IMR-90 (cell line): ENCODE measurements around the gene GALNT12. TPM values are rescaled to one million over a fixed set of nuclear protein-coding genes. Genes with fewer than 3 reads are reported as not detected.

ENCODE experiments used
- ATAC-seq: fragments of 200-7000 bp; cut with Tn5 transposase; 2 replicates; pipeline ENCODE4 v1.9.1; 2020; ENCODE audit warnings: low read depth, mild to moderate bottlenecking, moderate library complexity
- BruUV-seq: library from RNA; stranded (reverse); fragments of 400-500 nt; replicated peaks from 2 replicates; lab custom pipeline; 2021; lab: Mats Ljungman, UMichigan
- CTCF ChIA-PET: fragments of 300-600 bp; formaldehyde crosslinking; extraction: SDS; loops from one replicate; lab custom pipeline; 2021; ENCODE audit warnings: antibody characterized with exemption; lab: Yijun Ruan, JAX
- POLR2A ChIA-PET: fragments of 300-600 bp; sonication (Branson Sonifier 250); formaldehyde crosslinking; loops from one replicate; lab custom pipeline; 2022; ENCODE audit warnings: antibody characterized with exemption; ENCODE audit not compliant: unreplicated experiment; lab: Charles Lee
- DNase-seq: peaks from one replicate; pipeline ENCODE4 v3.0.0; 2013
- H2AFZ ChIP-seq: replicated peaks from 2 replicates; pipeline ENCODE3; 2013; ENCODE audit warnings: low read length, mild to moderate bottlenecking; ENCODE audit not compliant: poor library complexity
- H2AK5ac ChIP-seq: 2 replicates; pipeline ENCODE4 v1.6.1; 2013; ENCODE audit warnings: low read depth, low read length, inconsistent platforms
- H2AK9ac ChIP-seq: replicated peaks from 2 replicates; pipeline ENCODE3; 2013; ENCODE audit warnings: mild to moderate bottlenecking, low read depth, low read length, moderate library complexity; ENCODE audit not compliant: poor library complexity
- H2BK120ac ChIP-seq: 2 replicates; pipeline ENCODE4 v1.6.1; 2013; ENCODE audit warnings: low read depth, low read length, inconsistent platforms
- H2BK15ac ChIP-seq: 3 replicates; pipeline ENCODE4 v1.6.1; 2013; ENCODE audit warnings: low read depth, low read length, inconsistent platforms
- H2BK20ac ChIP-seq: 2 replicates; pipeline ENCODE4 v1.6.1; 2013; ENCODE audit warnings: low read depth, mild to moderate bottlenecking, inconsistent platforms, low read length, moderate library complexity
- H2BK5ac ChIP-seq: 2 replicates; pipeline ENCODE4 v1.6.1; 2013; ENCODE audit warnings: mild to moderate bottlenecking, low read depth, low read length, inconsistent platforms; ENCODE audit not compliant: poor library complexity, severe bottlenecking
- H3K14ac ChIP-seq: replicated peaks from 2 replicates; pipeline ENCODE4 v1.6.1; 2013; ENCODE audit warnings: low read depth, low read length, inconsistent platforms
- H3K18ac ChIP-seq: 2 replicates; pipeline ENCODE4 v1.6.1; 2013; ENCODE audit warnings: low read depth, low read length, control low read depth
- H3K23ac ChIP-seq: 2 replicates; pipeline ENCODE4 v1.6.1; 2013; ENCODE audit warnings: low read depth, low read length, inconsistent platforms
- H3K27ac ChIP-seq: 2 replicates; pipeline ENCODE4 v1.5.1; 2013; ENCODE audit warnings: mild to moderate bottlenecking, control low read depth, low read length; ENCODE audit not compliant: insufficient read depth
- H3K27me3 ChIP-seq: 2 replicates; pipeline ENCODE4 v1.6.1; 2013; ENCODE audit warnings: low read length; ENCODE audit not compliant: control insufficient read depth, insufficient read depth
- H3K36me3 ChIP-seq: 2 replicates; pipeline ENCODE4 v1.6.1; 2013; ENCODE audit warnings: low read length, mixed read lengths; ENCODE audit not compliant: control insufficient read depth, insufficient read depth
- H3K4ac ChIP-seq: 2 replicates; pipeline ENCODE4 v1.6.1; 2013; ENCODE audit warnings: low read depth, low read length, inconsistent platforms
- H3K4me1 ChIP-seq: 2 replicates; pipeline ENCODE4 v1.6.1; 2013; ENCODE audit warnings: low read length, mixed read lengths; ENCODE audit not compliant: control insufficient read depth, insufficient read depth
- H3K4me2 ChIP-seq: 2 replicates; pipeline ENCODE4 v1.6.1; 2013; ENCODE audit warnings: low read depth, mild to moderate bottlenecking, control low read depth, low read length, moderate library complexity
- H3K4me3 ChIP-seq: 2 replicates; pipeline ENCODE4 v1.5.1; 2013; ENCODE audit warnings: low read depth, mild to moderate bottlenecking, control low read depth, low read length, moderate library complexity; ENCODE audit not compliant: insufficient read depth
- H3K56ac ChIP-seq: 2 replicates; pipeline ENCODE4 v1.6.1; 2013; ENCODE audit warnings: low read length, inconsistent platforms; ENCODE audit not compliant: insufficient read depth; ENCODE audit errors: extremely low read depth
- H3K79me1 ChIP-seq, 2 experiments: 2 replicates each; pipeline ENCODE4 v1.6.1; 2013; ENCODE audit warnings: low read length in 2 of 2, inconsistent platforms in 1 of 2, low read depth in 1 of 2
- H3K9ac ChIP-seq: 2 replicates; pipeline ENCODE4 v1.6.1; 2013; ENCODE audit warnings: low read depth, low read length, control low read depth
- H3K9me1 ChIP-seq: 2 replicates; pipeline ENCODE4 v1.6.1; 2013; ENCODE audit warnings: low read length, inconsistent platforms; ENCODE audit not compliant: insufficient read depth
- H3K9me3 ChIP-seq: 2 replicates; pipeline ENCODE4 v1.6.1; 2013; ENCODE audit warnings: low read length; ENCODE audit not compliant: control insufficient read depth, insufficient read depth
- H4K20me1 ChIP-seq: 2 replicates; pipeline ENCODE4 v1.6.1; 2013; ENCODE audit warnings: low read length, inconsistent platforms; ENCODE audit not compliant: insufficient read depth
- H4K5ac ChIP-seq: 2 replicates; pipeline ENCODE4 v1.6.1; 2013; ENCODE audit warnings: mild to moderate bottlenecking, low read depth, low read length, control low read depth
- H4K8ac ChIP-seq, 2 experiments: 2 replicates each; pipeline ENCODE4 v1.6.1; 2013; ENCODE audit warnings: low read depth in 2 of 2, low read length in 2 of 2, control low read depth in 1 of 2, inconsistent platforms in 1 of 2
- H4K91ac ChIP-seq: 2 replicates; pipeline ENCODE4 v1.6.1; 2013; ENCODE audit warnings: low read depth, low read length, inconsistent platforms; ENCODE audit not compliant: insufficient read depth
- BHLHE40 ChIP-seq: fragments of 150-350 bp; IDR thresholded peaks from 2 replicates; pipeline ENCODE4 v1.6.1; 2016; ENCODE audit warnings: mild to moderate bottlenecking, low read depth, low read length
- CEBPB ChIP-seq: IDR thresholded peaks from 2 replicates; pipeline ENCODE4 v1.6.1; 2012; ENCODE audit warnings: low read depth, low read length, improper control_type of control experiment
- CHD1 ChIP-seq: IDR thresholded peaks from 2 replicates; pipeline ENCODE4 v1.6.1; 2012; ENCODE audit warnings: low read depth, low read length, improper control_type of control experiment
- FOS ChIP-seq: fragments of 150-350 bp; IDR thresholded peaks from 2 replicates; pipeline ENCODE4 v1.6.1; 2016; ENCODE audit warnings: low read depth, low read length
- MAFK ChIP-seq: IDR thresholded peaks from 2 replicates; pipeline ENCODE4 v1.6.1; 2012; ENCODE audit warnings: low read depth, low read length, improper control_type of control experiment
- MAZ ChIP-seq: IDR thresholded peaks from 2 replicates; pipeline ENCODE4 v1.6.1; 2012; ENCODE audit warnings: low read depth, mild to moderate bottlenecking, low read length, improper control_type of control experiment, moderate library complexity, borderline replicate concordance
- MXI1 ChIP-seq: IDR thresholded peaks from 2 replicates; pipeline ENCODE4 v1.6.1; 2012; ENCODE audit warnings: low read depth, mild to moderate bottlenecking, low read length, moderate library complexity, borderline replicate concordance
- NFE2L2 ChIP-seq: fragments of 150-350 bp; IDR thresholded peaks from 2 replicates; pipeline ENCODE4 v1.6.1; 2016; ENCODE audit warnings: low read depth, mild to moderate bottlenecking, low read length
- POLR2A ChIP-seq: IDR thresholded peaks from 2 replicates; pipeline ENCODE4 v1.6.1; 2012; ENCODE audit warnings: mild to moderate bottlenecking, low read depth, low read length
- RAD21 ChIP-seq: IDR thresholded peaks from 2 replicates; pipeline ENCODE4 v1.6.1; 2012; ENCODE audit warnings: low read length, improper control_type of control experiment
- RCOR1 ChIP-seq: IDR thresholded peaks from 2 replicates; pipeline ENCODE4 v1.6.1; 2012; ENCODE audit warnings: mild to moderate bottlenecking, low read length, improper control_type of control experiment; ENCODE audit not compliant: insufficient replicate concordance
- RFX5 ChIP-seq: IDR thresholded peaks from 2 replicates; pipeline ENCODE4 v1.8.0; 2012; ENCODE audit warnings: low read depth, mild to moderate bottlenecking, low read length, moderate library complexity
- SMC3 ChIP-seq: fragments of 150-350 bp; IDR thresholded peaks from 2 replicates; pipeline ENCODE4 v1.6.1; 2016; ENCODE audit warnings: low read depth, mild to moderate bottlenecking, antibody characterized with exemption, low read length, moderate library complexity
- WGBS, 2 experiments: methylation state at CpG; one replicate each; pipeline versions ENCODE4 v1.1.5 to v1.1.7; 2013; ENCODE audit warnings: missing lambda C conversion rate in 2 of 2; ENCODE audit not compliant: insufficient read length in 1 of 2; ENCODE audit errors: extremely low coverage in 2 of 2; 5-methylcytosine and 5-hydroxymethylcytosine counted together
- dilution Hi-C: fragments of 300-500 bp; cut with HindIII; formaldehyde crosslinking; loops from one replicate; pipeline ENCODE4 v1.14.3; 2018; ENCODE audit warnings: low sequenced_read_pairs; ENCODE audit not compliant: unreplicated experiment
- in situ Hi-C: fragments of 300-500 bp; cut with MboI; formaldehyde crosslinking; loops from 3 replicates; pipeline ENCODE4 v1.14.3; 2019; ENCODE audit warnings: low sequenced_read_pairs, inconsistent platforms, mixed read lengths
- intact Hi-C: fragments of 100-400 bp; cut with micrococcal nuclease; formaldehyde crosslinking; loops from 2 replicates; pipeline ENCODE4 v1.10.0; 2022
- polyA plus RNA-seq, 3 experiments: library from polyadenylated mRNA; depleted of rRNA; stranded (reverse); fragments of >200 nt; gene quantifications; 2 replicates each; pipeline ENCODE4 v1.2.3, GENCODE V29; 2012; ENCODE audit warnings: low replicate concordance in 1 of 3
- total RNA-seq: library from RNA; depleted of rRNA; stranded (reverse); fragments of >200 nt; gene quantifications from 2 replicates; pipeline ENCODE4 v1.2.3, GENCODE V29; 2012
- TF ChIP-seq, protein P1 (sequence below): conservative IDR thresholded peaks from 2 replicates; pipeline ENCODE4 v1.5.1; 2012; ENCODE audit warnings: mild to moderate bottlenecking, low read depth, low read length, improper control_type of control experiment
- TF ChIP-seq, protein P2 (sequence below): fragments of 150-350 bp; IDR thresholded peaks from 2 replicates; pipeline ENCODE4 v1.6.1; 2017; ENCODE audit warnings: mild to moderate bottlenecking, antibody characterized with exemption, low read length, low read depth
- TF ChIP-seq, protein P3 (sequence below): fragments of 150-350 bp; IDR thresholded peaks from 2 replicates; pipeline ENCODE4 v1.6.1; 2016; ENCODE audit warnings: low read depth, mild to moderate bottlenecking, low read length, moderate library complexity, borderline replicate concordance

The GALNT12 gene
- total and polyA plus RNA-seq, 2 of the 4 experiments (the other 2 are of a cell fraction) = 2.3 to 2.5 TPM

DNA sequence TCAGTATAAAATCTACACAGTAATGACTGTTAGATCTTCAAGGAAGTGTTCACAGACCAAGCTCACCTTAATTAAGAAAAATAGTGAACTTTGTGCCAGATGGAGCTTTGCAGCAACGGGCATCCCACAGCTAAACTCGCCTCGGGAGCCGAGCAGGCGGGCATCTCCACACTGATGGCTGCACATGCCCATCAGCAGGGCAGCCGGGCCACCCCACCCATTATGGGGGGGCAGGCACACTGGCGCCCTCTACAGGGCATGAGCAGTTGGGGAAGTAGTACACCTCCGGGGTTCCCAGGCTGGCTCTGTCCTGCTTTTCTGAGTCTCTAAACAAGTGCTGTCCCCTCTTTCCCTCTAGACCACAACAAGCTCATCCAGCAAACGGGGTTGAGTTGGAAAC lies 32.7 kb upstream of the GALNT12 start:
- Histone ChIP-seq H3K18ac (no peak overlapping the region), H3K4ac (no peak overlapping the region), H3K56ac (no peak overlapping the region), H4K20me1 (no peaks in the 10 kb centered on the region), H3K4me3 (no peak overlapping the region), H4K91ac (no peak overlapping the region), H3K14ac (no peak overlapping the region), H3K9me1 (0 out of 2 replicates have a peak, but pooled peaks cover 3% of the 10 kb centered on the region), H3K27me3 (no peaks in the 10 kb centered on the region), H3K36me3 (peaks cover 40% of the 10 kb centered on the region), H3K23ac (no peak overlapping the region), H2AFZ (peak overlapping the region; percentile 19), H2AK9ac (no peak overlapping the region), H3K4me1 (0 out of 2 replicates have a peak, but pooled peaks cover 1% of the 10 kb centered on the region), H3K4me2 (no peak overlapping the region), H2BK5ac (no peak overlapping the region), H3K27ac (no peak overlapping the region), H3K9ac (no peak overlapping the region), H2BK15ac (no peak overlapping the region), H2AK5ac (no peak overlapping the region; the same call in 1 of the 2 replicates), H2BK20ac (no peak overlapping the region), H4K8ac (0 out of 4 replicates have a peak overlapping the region, but pooled peaks of 1 of the 2 experiments have one; percentile 32), H4K5ac (no peak overlapping the region), H3K79me1 (peaks cover 0 to 8% of the 10 kb centered on the region in 2 experiments; a peak in 2 of 4 replicates), H3K9me3 (no peaks in the 10 kb centered on the region), H2BK120ac (no peak overlapping the region)
- ChIA-PET CTCF (interaction anchor here (0.6 to 2.9 kb wide), 16 partner anchors 9 to 691 kb away, joined by 3 to 20 read pairs (median 4); no protein-coding TSS in a partner anchor), POLR2A (no interaction called here)
- BruUV-seq = no TSS peak
- ATAC-seq (0 out of 2 replicates have a peak, but pooled peaks have one; percentile 38), DNase-seq (no peak)
- dilution Hi-C loops = no loop called here
- in situ Hi-C loops = loop anchor here (5.0 kb wide), 1 partner anchor 457 kb away; no protein-coding TSS in a partner anchor
- TF ChIP-seq FOS = no peak
- TF ChIP-seq MXI1 = no peak
- TF ChIP-seq, protein P1, sequence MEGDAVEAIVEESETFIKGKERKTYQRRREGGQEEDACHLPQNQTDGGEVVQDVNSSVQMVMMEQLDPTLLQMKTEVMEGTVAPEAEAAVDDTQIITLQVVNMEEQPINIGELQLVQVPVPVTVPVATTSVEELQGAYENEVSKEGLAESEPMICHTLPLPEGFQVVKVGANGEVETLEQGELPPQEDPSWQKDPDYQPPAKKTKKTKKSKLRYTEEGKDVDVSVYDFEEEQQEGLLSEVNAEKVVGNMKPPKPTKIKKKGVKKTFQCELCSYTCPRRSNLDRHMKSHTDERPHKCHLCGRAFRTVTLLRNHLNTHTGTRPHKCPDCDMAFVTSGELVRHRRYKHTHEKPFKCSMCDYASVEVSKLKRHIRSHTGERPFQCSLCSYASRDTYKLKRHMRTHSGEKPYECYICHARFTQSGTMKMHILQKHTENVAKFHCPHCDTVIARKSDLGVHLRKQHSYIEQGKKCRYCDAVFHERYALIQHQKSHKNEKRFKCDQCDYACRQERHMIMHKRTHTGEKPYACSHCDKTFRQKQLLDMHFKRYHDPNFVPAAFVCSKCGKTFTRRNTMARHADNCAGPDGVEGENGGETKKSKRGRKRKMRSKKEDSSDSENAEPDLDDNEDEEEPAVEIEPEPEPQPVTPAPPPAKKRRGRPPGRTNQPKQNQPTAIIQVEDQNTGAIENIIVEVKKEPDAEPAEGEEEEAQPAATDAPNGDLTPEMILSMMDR = peak; percentile 54
- no peak for TF ChIP-seq MAFK
- TF ChIP-seq RAD21 = peak; percentile 34
- no peak for TF ChIP-seq CEBPB
- no peak for TF ChIP-seq POLR2A
- peak; percentile 41; the same call in 1 of the 2 replicates for TF ChIP-seq MAZ
- no peak for TF ChIP-seq RCOR1
- TF ChIP-seq BHLHE40 = no peak
- TF ChIP-seq RFX5 = no peak
- TF ChIP-seq, protein P2, sequence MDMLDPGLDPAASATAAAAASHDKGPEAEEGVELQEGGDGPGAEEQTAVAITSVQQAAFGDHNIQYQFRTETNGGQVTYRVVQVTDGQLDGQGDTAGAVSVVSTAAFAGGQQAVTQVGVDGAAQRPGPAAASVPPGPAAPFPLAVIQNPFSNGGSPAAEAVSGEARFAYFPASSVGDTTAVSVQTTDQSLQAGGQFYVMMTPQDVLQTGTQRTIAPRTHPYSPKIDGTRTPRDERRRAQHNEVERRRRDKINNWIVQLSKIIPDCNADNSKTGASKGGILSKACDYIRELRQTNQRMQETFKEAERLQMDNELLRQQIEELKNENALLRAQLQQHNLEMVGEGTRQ = no peak
- TF ChIP-seq SMC3 = peak; percentile 33; the same call in 1 of the 2 replicates
- TF ChIP-seq NFE2L2 = no peak
- TF ChIP-seq, protein P3, sequence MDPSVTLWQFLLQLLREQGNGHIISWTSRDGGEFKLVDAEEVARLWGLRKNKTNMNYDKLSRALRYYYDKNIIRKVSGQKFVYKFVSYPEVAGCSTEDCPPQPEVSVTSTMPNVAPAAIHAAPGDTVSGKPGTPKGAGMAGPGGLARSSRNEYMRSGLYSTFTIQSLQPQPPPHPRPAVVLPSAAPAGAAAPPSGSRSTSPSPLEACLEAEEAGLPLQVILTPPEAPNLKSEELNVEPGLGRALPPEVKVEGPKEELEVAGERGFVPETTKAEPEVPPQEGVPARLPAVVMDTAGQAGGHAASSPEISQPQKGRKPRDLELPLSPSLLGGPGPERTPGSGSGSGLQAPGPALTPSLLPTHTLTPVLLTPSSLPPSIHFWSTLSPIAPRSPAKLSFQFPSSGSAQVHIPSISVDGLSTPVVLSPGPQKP = no peak
- no peak for TF ChIP-seq CHD1
- WGBS, 2 experiments = no CpG with 5 or more reads among the region's 9 CpGs
- intact Hi-C loops = loop anchor here (1.0 to 5.0 kb wide), 3 partner anchors 68 to 569 kb away; no protein-coding TSS in a partner anchor
